ENCODE data around the gene TNC.

GRCh38 chr9:115146581-115147021, 28.6 kb upstream of the TNC start:
- TF ChIP-seq POLR2A (IDR thresholded peaks at IDR 0.05) (no peak), CTCF (IDR thresholded peaks at IDR 0.05 in 8 of 11, conservative IDR thresholded peaks at IDR 0.05 in 3 of 11) (no peak), POLR2AphosphoS5 (IDR thresholded peaks at IDR 0.05) (no peak)

Data from spleen (tissue), 7 donors.